Fibroblast of mammary gland (primary cell): ENCODE results near the gene DDB1.

Experiments used
- DNase-seq: peaks from one replicate; pipeline ENCODE4 v3.0.0-alpha.2; 2010; ENCODE audit warnings: low read depth
- H3K4me3 ChIP-seq: 2 replicates; pipeline ENCODE4 v1.5.1; 2011; ENCODE audit warnings: low read depth, mild to moderate bottlenecking, low read length, moderate library complexity; ENCODE audit not compliant: control insufficient read depth
- TF ChIP-seq, protein P1 (sequence below): conservative IDR thresholded peaks from 2 replicates; pipeline ENCODE4 v1.5.1; 2011; ENCODE audit warnings: low read depth, low read length, inconsistent platforms; ENCODE audit not compliant: control insufficient read depth, insufficient read depth

DDB1 gene

DNA sequence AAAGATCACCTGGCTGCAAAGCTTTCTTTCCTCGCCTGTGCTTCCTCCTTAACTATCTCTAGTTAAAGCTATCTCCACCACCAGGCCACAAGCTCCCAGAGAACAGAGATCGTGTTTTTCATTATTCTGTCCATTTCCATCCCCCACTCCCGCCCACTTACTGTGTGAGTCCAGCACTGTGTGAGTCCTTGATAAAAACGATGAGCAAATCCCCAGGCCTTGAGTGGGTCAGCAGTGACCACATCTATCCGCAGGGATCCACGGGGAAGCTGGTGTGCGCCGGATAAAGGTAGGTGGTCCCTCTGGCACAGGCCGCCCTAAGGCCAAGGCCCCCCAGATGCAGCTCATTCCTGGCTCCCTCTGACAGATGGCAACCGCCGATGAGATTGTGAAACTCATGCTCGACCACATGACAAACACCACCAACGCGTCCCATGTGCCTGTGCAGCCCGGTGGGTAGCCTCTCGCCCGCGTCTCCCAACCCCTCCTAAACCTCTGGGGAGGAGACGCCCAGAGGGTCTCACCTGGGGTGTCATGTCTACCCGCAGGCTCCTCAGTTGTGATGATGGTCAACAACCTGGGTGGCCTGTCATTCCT lies 9.4 kb upstream of the DDB1 start:
- DNase-seq: peak; percentile 46
- no peak overlapping the region for H3K4me3 ChIP-seq
- TF ChIP-seq, protein P1, sequence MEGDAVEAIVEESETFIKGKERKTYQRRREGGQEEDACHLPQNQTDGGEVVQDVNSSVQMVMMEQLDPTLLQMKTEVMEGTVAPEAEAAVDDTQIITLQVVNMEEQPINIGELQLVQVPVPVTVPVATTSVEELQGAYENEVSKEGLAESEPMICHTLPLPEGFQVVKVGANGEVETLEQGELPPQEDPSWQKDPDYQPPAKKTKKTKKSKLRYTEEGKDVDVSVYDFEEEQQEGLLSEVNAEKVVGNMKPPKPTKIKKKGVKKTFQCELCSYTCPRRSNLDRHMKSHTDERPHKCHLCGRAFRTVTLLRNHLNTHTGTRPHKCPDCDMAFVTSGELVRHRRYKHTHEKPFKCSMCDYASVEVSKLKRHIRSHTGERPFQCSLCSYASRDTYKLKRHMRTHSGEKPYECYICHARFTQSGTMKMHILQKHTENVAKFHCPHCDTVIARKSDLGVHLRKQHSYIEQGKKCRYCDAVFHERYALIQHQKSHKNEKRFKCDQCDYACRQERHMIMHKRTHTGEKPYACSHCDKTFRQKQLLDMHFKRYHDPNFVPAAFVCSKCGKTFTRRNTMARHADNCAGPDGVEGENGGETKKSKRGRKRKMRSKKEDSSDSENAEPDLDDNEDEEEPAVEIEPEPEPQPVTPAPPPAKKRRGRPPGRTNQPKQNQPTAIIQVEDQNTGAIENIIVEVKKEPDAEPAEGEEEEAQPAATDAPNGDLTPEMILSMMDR: no peak

DNA sequence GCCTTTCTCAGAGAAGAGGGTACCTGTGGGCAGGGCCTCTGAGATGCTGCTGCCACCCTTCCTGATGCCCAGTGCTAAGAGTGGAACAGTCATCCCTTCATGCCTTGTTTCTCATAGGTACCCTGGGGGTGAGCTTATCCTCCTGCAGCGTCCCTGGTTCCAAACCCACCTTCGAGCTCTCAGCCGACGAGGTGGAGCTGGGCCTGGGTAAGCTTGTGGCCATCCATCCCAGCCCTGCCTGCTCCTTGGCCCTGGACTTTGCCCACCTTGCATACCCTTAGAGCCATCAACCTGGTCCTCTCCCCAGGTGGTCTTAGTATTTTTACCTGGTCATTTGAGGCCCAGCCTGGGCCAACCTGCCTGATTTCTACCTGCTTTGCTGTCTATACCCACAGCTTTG lies 8.8 kb upstream of the DDB1 start:
- no peak overlapping the region for H3K4me3 ChIP-seq
- DNase-seq: no peak
- TF ChIP-seq, protein P1: no peak

DNA sequence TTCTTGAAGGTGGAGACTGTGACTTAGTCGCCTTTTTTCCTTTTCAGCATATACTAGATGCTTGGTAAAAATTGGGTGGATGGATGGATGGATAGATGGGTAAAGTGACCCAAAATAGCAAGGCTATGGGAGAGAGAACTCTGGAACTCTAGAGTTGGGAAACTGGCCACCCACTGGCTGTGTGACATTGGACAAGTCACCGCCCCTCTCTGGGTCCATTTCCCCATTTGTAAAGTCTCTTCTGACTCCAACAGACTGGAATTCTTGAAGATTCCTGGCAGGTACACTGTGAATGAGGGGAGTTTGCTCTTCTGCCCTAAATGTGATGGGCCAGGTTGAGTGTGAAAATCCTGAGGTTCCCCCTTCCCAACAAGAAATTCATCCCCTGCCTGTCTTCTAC lies 8.1 kb upstream of the DDB1 start:
- no peak overlapping the region for H3K4me3 ChIP-seq
- TF ChIP-seq, protein P1: no peak
- DNase-seq: no peak

DNA sequence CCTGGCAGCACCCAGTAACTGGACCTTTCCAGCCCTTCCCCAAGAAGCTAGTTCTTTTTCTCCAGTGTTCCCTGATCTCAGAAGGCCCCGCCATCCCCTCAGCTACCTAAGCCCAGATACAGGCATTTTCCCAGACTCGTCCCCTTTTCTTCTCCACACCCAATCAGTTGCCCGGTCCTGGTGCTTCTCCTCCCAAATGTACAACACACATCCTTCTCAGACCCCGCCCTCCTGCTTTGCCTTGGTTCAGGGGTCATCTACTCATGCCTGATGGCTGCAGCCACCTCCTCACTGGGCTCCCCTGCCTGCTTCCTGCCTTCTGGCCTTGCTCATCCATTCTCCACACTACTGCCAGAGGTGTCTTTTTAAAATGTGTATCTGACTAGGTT lies 6.6 kb upstream of the DDB1 start:
- DNase-seq: no peak
- TF ChIP-seq, protein P1: no peak
- H3K4me3 ChIP-seq: no peak overlapping the region

DNA sequence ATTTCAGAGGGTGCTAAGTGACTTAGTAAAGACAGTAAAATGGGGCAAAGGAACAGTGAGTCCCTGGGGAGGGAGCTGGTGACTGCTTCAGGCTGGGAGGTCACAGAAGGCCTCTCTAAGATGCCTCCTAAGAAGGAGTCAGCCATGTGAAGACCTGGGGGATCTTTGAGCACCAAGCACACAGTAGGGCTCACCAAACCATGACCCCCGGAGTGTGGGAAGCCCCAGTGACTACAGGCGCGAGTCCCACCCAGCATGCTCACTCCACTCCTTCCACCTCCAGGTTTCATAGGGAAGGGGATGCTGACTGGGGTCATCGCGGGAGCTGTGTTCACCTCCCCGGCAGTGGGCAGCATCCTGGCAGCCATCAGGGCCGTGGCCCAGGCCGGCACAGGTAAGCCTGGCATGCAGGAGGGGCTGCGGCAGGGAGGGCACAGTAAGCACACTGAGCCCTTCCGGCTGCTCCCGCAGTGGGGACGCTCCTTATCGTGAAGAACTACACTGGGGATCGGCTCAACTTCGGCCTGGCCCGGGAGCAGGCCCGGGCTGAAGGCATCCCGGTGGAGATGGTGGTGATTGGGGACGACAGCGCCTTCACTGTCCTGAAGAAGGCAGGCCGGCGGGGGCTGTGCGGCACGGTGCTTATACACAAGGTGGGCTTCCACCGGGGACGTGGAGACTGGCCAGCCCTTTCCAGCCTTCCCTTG lies 6.0 kb upstream of the DDB1 start:
- TF ChIP-seq, protein P1: no peak
- H3K4me3 ChIP-seq: no peak overlapping the region
- no peak for DNase-seq

DNA sequence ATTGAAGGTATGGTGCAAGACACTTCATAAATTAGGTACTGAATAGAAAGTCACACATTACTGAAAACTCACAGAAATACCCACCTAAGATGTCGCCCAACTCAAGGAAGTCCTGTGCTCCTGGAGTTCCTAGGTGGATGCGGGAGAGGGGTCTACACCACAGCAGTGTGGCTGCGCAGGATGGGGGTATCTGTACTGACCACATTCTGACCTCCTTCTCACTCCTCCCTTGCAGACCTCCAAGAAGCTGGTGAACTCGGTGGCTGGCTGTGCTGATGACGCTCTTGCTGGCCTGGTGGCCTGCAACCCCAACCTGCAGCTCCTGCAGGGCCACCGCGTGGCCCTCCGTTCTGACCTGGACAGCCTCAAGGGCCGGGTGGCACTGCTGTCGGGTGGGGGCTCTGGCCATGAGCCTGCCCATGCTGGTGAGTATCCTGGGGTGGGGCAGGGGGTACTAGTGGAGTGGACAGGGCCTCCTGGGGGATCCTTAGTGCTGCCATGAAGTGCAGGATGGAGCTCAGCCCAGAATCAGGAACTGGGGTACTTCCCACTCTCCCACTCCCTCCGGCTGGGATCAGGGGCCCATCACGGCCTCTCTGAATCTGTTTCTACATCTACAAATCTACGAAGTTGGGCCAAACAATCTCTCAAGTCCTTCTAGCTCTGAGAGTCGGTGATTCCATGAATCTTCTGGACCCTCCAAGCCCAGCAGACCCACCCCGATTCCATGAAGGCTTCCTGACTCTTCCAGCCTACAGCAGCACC lies 5.0 kb upstream of the DDB1 start:
- TF ChIP-seq, protein P1: no peak
- no peak for DNase-seq

More for the DNA sequence above, 5.0 kb upstream of the DDB1 start:
- no peak overlapping the region for H3K4me3 ChIP-seq
